Vagina (tissue), 2 donors: ENCODE measurements around the gene CBX2.

Source experiments
- CTCF ChIP-seq, 3 experiments: fragments of 450-650 bp in 2 of 3; fragments of 200-600 bp in 1 of 3; sonication (generic) in 1 of 3; IDR thresholded peaks; one replicate each; pipeline ENCODE4 v1.5.1; 2017 to 2019; ENCODE audit warnings: antibody characterized with exemption in 3 of 3, mild to moderate bottlenecking in 2 of 3, moderate library complexity in 2 of 3
- POLR2A ChIP-seq, 2 donors: fragments of 450-650 bp; IDR thresholded peaks; one replicate each; pipeline ENCODE4 v1.6.1; 2017; ENCODE audit warnings: antibody characterized with exemption in 2 of 2, mild to moderate bottlenecking in 2 of 2, moderate library complexity in 2 of 2
- POLR2AphosphoS5 ChIP-seq, 2 donors: sonication (generic); formaldehyde crosslinking; IDR thresholded peaks; one replicate each; pipeline ENCODE4 v1.9.0; 2017; ENCODE audit warnings: antibody characterized with exemption in 2 of 2, mild to moderate bottlenecking in 2 of 2, low read depth in 1 of 2; ENCODE audit not compliant: insufficient read depth in 1 of 2

- TF ChIP-seq POLR2A (IDR thresholded peaks at IDR 0.05): no peak
- no peak for TF ChIP-seq CTCF (IDR thresholded peaks at IDR 0.05)
- TF ChIP-seq POLR2AphosphoS5 (IDR thresholded peaks at IDR 0.05; ENCODE audit: insufficient read depth in 1 of 2, low read depth in 1 of 2): no peak
These were observed 16.9 kb downstream of the CBX2 start for GRCh38 chr17:79794659-79795511.
